Astrocyte of the cerebellum (primary cell): Measurements from ENCODE around the gene CNTN5.
A peak's percentile ranks its signal among the peaks of the same experiment; 100 is the strongest.

Source experiments
- DNase-seq: peaks from one replicate; pipeline ENCODE4 v3.0.0-alpha.2; 2011; ENCODE audit warnings: low read depth
- H3K4me3 ChIP-seq: 2 replicates; pipeline ENCODE4 v1.5.1; 2011; ENCODE audit warnings: mild to moderate bottlenecking, low read depth, low read length, moderate library complexity
- in situ Hi-C: cut with HindIII; loops from 2 replicates; pipeline ENCODE4 v1.10.0; 2017; ENCODE audit warnings: low sequenced_read_pairs
- TF ChIP-seq, protein P1 (sequence below): IDR thresholded peaks from 2 replicates; pipeline ENCODE4 v1.5.1; 2012; ENCODE audit warnings: low read length, low read depth, moderate library complexity, mild to moderate bottlenecking; ENCODE audit errors: missing control alignments

The CNTN5 gene

DNA sequence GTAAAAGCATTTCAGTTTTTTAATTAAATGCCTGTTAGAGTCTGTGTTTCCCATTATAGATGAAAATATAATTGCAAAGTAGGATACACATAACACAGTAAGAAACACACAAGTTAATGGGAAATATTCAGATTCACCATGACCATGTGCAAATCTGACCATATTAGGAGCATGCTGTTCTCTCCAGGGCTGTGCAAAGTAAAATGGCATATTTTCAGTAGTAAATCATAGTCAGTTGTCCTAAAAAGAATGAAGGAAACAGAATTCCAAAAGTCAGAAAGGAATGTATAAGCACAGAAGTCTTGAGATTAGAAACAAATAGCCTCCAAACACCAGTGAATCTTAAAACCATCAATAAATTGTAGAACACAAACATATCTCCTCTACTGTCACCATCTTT is 44.4 kb downstream of the CNTN5 start:
- no peak for DNase-seq
- TF ChIP-seq, protein P1, sequence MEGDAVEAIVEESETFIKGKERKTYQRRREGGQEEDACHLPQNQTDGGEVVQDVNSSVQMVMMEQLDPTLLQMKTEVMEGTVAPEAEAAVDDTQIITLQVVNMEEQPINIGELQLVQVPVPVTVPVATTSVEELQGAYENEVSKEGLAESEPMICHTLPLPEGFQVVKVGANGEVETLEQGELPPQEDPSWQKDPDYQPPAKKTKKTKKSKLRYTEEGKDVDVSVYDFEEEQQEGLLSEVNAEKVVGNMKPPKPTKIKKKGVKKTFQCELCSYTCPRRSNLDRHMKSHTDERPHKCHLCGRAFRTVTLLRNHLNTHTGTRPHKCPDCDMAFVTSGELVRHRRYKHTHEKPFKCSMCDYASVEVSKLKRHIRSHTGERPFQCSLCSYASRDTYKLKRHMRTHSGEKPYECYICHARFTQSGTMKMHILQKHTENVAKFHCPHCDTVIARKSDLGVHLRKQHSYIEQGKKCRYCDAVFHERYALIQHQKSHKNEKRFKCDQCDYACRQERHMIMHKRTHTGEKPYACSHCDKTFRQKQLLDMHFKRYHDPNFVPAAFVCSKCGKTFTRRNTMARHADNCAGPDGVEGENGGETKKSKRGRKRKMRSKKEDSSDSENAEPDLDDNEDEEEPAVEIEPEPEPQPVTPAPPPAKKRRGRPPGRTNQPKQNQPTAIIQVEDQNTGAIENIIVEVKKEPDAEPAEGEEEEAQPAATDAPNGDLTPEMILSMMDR: no peak
- in situ Hi-C loops: no loop called here
- no peak overlapping the region for H3K4me3 ChIP-seq

DNA sequence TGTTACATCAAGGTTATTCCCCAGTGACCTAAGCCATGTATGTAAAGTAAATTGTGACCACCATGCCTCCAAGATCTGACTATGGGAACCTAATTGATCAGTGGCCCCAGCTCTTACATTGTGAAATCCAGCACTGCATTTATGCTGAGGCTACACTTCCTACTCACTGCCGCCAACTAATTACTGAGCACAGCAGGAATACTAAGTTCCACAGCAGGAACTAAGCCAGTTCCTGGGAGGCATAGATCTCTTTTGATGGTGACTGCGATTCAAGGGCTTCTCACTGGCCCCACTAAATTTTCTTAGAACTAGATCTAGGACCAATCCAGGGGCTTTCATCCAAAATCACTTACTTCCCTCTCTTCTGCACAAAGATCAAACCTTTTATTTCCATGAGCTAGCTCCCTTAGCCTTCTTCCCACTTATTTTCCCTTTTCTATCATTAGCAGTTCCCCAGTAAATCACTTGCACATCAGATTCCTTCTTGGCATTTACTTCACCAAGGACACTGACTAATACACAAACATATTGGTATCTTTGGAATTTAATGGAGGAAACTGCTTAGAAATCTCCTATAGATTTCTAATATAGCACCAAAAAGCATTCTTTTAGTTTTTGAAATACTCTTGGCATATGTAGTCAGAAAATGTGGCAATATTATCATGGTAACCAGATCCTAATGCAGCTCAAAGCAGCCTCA is 46.0 kb downstream of the CNTN5 start:
- TF ChIP-seq, protein P1: no peak
- in situ Hi-C loops: no loop called here
- H3K4me3 ChIP-seq: no peak overlapping the region
- no peak for DNase-seq

DNA sequence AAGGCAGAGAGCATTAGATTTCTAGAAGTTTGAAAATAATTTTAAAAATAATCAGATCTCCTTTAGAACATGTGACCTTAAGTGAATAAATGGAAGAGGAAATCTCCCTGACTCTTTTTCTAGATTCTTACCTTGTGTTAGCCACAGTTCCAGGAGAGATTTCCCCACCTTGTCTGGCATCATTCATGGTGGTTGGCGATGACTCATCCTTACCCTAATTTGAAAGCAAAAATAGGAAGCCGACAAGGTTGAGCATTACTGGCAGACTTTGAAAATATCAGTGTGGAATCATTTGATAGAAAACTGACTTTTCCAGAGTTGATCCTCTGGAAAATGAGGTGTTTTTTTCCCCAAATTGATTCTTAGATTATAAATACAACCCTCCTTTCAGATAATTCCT is 48.1 kb downstream of the CNTN5 start:
- DNase-seq: no peak
- in situ Hi-C loops: no loop called here
- TF ChIP-seq, protein P1: no peak
- no peak overlapping the region for H3K4me3 ChIP-seq

DNA sequence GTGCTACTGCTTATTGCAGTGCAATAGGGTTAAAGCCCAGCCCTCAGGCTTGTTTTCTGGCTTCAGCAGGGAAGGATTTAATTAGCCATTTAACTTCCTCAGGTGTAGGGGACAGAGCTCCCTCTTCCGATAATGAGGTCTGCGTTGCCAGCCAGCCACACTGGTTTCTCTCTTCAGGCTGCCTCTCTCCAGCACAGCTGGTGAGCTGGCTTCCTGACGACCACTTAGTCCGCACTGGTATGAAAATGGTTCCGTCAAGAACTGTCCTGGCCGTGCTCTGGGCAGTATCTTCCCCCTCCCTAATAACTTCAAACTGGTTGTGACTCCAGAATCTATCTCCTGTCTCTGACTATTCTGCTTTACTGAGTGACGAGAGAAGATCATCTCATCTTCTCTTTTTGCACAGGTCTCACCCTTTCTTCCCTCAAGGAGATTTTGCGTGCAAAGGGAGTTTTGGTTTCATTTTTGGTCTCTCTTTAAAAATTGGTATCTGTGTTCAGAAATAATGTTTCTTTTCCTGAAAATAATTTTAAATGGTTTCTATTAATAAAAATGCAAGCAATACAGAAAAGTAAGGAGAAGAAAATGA is 49.2 kb downstream of the CNTN5 start:
- TF ChIP-seq, protein P1: no peak
- peak overlapping the region; percentile 50 for H3K4me3 ChIP-seq
- DNase-seq: peak; percentile 2
- in situ Hi-C loops: no loop called here

DNA sequence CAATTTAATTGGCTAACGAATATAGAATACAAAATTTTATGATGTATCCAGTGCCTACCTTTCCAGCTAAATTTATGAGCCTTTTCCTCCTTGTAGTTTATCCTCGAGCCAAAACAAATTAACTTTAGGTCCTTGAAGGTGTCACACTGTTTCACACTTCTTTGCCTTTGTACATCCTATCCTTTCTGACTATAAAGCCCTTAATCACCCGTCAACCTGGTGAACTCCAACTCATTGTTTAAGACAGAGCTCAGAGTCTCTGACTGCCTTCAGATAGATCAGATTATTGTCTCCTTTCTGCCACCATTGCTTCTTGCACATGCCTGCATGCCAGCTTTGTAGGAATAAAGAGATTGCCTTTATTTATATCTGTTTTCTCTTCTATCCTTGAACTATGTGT is 58.8 kb downstream of the CNTN5 start:
- TF ChIP-seq, protein P1: no peak
- in situ Hi-C loops: no loop called here
- no peak overlapping the region for H3K4me3 ChIP-seq
- no peak for DNase-seq

DNA sequence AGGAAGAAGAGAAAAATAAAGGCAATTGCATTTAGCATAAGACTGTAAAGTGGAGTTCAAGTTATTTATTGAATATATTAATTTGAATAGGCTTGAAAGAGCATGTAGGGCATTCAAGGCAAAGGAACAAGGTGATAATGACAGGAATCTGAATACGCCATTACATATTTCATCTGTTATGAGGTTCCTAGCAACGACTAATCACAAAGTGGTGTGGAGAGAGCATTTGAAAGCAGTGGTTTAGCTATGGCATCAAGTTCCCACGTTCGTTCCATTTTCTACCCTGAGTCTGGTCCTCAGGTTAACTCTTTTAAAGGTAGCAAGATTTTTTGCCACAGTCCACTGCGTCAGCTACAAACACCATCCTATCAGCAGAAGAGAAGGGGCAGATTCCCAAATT is 59.4 kb downstream of the CNTN5 start:
- in situ Hi-C loops: no loop called here
- DNase-seq: no peak
- TF ChIP-seq, protein P1: no peak
- H3K4me3 ChIP-seq: no peak overlapping the region
